Colonic mucosa (tissue), 4 donors: Measurements from ENCODE around the gene CADM2. TPM values are rescaled to one million over a fixed set of nuclear protein-coding genes. Genes with fewer than 3 reads are reported as not detected.
"Not testable (repeated sequence)": the region's sequence is repeated elsewhere in the genome, so short reads cannot be mapped to it uniquely, and the experiment has no call there.

Experiments used
- DNase-seq: peaks from one replicate; pipeline ENCODE4 v3.0.0-alpha.2; 2020
- H3K27ac ChIP-seq: fragments of 200-600 bp; one replicate; pipeline ENCODE4 v1.8.0; 2021
- H3K27me3 ChIP-seq: fragments of 200-600 bp; one replicate; pipeline ENCODE4 v1.8.0; 2021
- H3K36me3 ChIP-seq: fragments of 200-600 bp; one replicate; pipeline ENCODE4 v1.8.0; 2021
- H3K4me1 ChIP-seq: fragments of 200-600 bp; one replicate; pipeline ENCODE4 v1.8.0; 2021; ENCODE audit warnings: mild to moderate bottlenecking
- H3K4me3 ChIP-seq: fragments of 200-600 bp; one replicate; pipeline ENCODE4 v1.8.0; 2021
- H3K9ac ChIP-seq, 2 donors: one replicate each; pipeline ENCODE4 v1.7.0; 2013; ENCODE audit warnings: control low read depth in 2 of 2, low read depth in 2 of 2, low read length in 2 of 2
- H3K9me3 ChIP-seq: fragments of 200-600 bp; one replicate; pipeline ENCODE4 v1.8.0; 2021
- intact Hi-C: fragments of 100-400 bp; cut with DNase I; formaldehyde crosslinking; loops from one replicate; pipeline ENCODE4 v1.14.1; 2022
- total RNA-seq, 2 donors: library from RNA; stranded (reverse); fragmentation: NEBNext Ultra II Directional in 1 of 2; extraction: Animal tissue kit (Norgen Biotek cat#: 25700) in 1 of 2; gene quantifications; one replicate each; pipeline ENCODE4 v1.2.1, GENCODE V29; 2021
- TF ChIP-seq, protein P1 (sequence below): fragments of 200-600 bp; IDR thresholded peaks from one replicate; pipeline ENCODE4 v1.8.0; 2022; ENCODE audit warnings: antibody characterized with exemption, mild to moderate bottlenecking
- donor health status: healthy.
- donor health status: DM: no; HTN: no; CAD: no.
- donor health status: DM: no; HTN: no; CAD: no.

CADM2 gene
- total RNA-seq, 2 donors from 2014 or later, result 1.2 to 2.8 TPM

GRCh38 chr3:85148036-85148435 is 189.2 kb downstream of the CADM2 start:
- no peaks in the 10 kb centered on the region for H3K9me3 ChIP-seq
- intact Hi-C loops, result no loop called here
- H3K27me3 ChIP-seq, result no peaks in the 10 kb centered on the region
- H3K4me3 ChIP-seq, result no peak overlapping the region
- no peak overlapping the region for H3K9ac ChIP-seq
- no peaks in the 10 kb centered on the region for H3K4me1 ChIP-seq
- H3K36me3 ChIP-seq, result no peaks in the 10 kb centered on the region
- H3K27ac ChIP-seq, result no peak overlapping the region
- TF ChIP-seq, protein P1, sequence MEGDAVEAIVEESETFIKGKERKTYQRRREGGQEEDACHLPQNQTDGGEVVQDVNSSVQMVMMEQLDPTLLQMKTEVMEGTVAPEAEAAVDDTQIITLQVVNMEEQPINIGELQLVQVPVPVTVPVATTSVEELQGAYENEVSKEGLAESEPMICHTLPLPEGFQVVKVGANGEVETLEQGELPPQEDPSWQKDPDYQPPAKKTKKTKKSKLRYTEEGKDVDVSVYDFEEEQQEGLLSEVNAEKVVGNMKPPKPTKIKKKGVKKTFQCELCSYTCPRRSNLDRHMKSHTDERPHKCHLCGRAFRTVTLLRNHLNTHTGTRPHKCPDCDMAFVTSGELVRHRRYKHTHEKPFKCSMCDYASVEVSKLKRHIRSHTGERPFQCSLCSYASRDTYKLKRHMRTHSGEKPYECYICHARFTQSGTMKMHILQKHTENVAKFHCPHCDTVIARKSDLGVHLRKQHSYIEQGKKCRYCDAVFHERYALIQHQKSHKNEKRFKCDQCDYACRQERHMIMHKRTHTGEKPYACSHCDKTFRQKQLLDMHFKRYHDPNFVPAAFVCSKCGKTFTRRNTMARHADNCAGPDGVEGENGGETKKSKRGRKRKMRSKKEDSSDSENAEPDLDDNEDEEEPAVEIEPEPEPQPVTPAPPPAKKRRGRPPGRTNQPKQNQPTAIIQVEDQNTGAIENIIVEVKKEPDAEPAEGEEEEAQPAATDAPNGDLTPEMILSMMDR, result no peak
- DNase-seq, result no peak

DNA sequence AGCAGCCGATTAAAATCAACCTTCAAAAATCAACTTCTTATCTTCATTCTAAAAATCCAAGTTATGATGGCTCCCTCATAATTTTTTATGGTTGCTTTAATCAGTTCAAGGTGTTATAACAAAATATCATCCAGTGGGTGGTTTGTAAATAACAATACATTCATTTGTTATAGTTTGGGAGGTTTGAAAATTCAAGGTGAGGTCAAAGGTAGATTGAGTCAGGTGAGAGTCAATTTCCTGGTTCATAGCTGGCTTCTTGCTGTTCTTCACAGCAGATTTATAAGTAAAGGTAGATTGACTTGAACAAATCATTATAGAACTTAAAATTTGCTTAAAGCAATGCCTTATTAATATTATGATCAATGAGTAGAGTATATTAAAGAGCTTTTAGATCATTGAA is 192.8 kb downstream of the CADM2 start:
- Histone ChIP-seq H3K27me3 (no peaks in the 10 kb centered on the region), H3K9ac (no peak overlapping the region), H3K36me3 (no peaks in the 10 kb centered on the region), H3K4me1 (no peaks in the 10 kb centered on the region), H3K4me3 (no peak overlapping the region), H3K9me3 (no peaks in the 10 kb centered on the region), H3K27ac (no peak overlapping the region)
- DNase-seq, result no peak
- TF ChIP-seq, protein P1, result no peak
- intact Hi-C loops, result no loop called here

- DNase-seq, H3K4me3 ChIP-seq, intact Hi-C loops, H3K36me3 ChIP-seq, H3K27me3 ChIP-seq, H3K9ac ChIP-seq, H3K27ac ChIP-seq, H3K9me3 ChIP-seq, H3K4me1 ChIP-seq: not testable (repeated sequence)
Measured at GRCh38 chr3:85153279-85153678, 194.5 kb downstream of the CADM2 start.

- DNase-seq, result peak; percentile 42
- intact Hi-C loops, result no loop called here
- TF ChIP-seq, protein P1, result no peak
- H3K9ac ChIP-seq, result no peak overlapping the region
- H3K9me3 ChIP-seq, result no peaks in the 10 kb centered on the region
- H3K4me1 ChIP-seq, result no peaks in the 10 kb centered on the region
- H3K36me3 ChIP-seq, result no peaks in the 10 kb centered on the region
- H3K27ac ChIP-seq, result no peak overlapping the region
- no peak overlapping the region for H3K4me3 ChIP-seq
- H3K27me3 ChIP-seq, result no peaks in the 10 kb centered on the region
Measured at GRCh38 chr3:85159376-85159775, 200.6 kb downstream of the CADM2 start.

DNA sequence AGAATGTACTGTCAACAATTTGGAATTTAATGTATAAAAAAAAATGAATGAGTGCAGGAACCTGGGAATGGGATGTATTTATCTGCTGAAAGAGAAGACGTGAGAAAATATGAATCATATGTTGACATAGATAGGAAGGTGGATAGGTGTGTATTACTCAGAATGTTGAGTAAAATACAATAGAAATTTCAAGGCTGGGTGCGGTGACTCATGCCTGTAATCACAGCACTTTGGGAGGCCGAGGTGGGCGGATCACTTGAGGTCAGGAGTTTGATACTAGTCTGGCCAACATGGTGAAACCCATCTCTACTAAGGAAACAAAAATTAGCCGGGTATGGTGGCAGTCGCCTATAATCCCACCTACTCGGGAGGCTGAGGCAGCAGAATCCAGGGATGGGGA is 202.8 kb downstream of the CADM2 start:
- TF ChIP-seq, protein P1, result no peak
- Histone ChIP-seq H3K27ac (peak overlapping the region; percentile 29), H3K4me1 (no peaks in the 10 kb centered on the region), H3K36me3 (no peaks in the 10 kb centered on the region), H3K4me3 (no peak overlapping the region), H3K9me3 (no peaks in the 10 kb centered on the region), H3K9ac (no peak overlapping the region), H3K27me3 (no peaks in the 10 kb centered on the region)
- intact Hi-C loops, result no loop called here
- peak; percentile 41 for DNase-seq

- H3K36me3 ChIP-seq, result no peaks in the 10 kb centered on the region
- DNase-seq, result no peak
- H3K9ac ChIP-seq, result no peak overlapping the region
- no peaks in the 10 kb centered on the region for H3K27me3 ChIP-seq
- intact Hi-C loops, result no loop called here
- no peak overlapping the region for H3K27ac ChIP-seq
- no peaks in the 10 kb centered on the region for H3K4me1 ChIP-seq
- no peak overlapping the region for H3K4me3 ChIP-seq
- TF ChIP-seq, protein P1, result no peak
- H3K9me3 ChIP-seq, result no peaks in the 10 kb centered on the region
Measured at GRCh38 chr3:85162905-85163304, 204.1 kb downstream of the CADM2 start.
